OCI-M1 (cell line): ENCODE results near the gene ZNF525.
A peak's percentile ranks its signal among the peaks of the same experiment; 100 is the strongest.
"Not testable (repeated sequence)": the region's sequence is repeated elsewhere in the genome, so short reads cannot be mapped to it uniquely, and the experiment has no call there.

ENCODE experiments used
- DNase-seq: peaks from one replicate; lab custom pipeline; 2025; lab: John Stamatoyannopoulos, UW

Gene ZNF525

GRCh38 chr19:53395840-53396524 is 30.5 kb downstream of the ZNF525 start:
- peak; percentile 32 for DNase-seq

GRCh38 chr19:53396525-53396868 is 31.0 kb downstream of the ZNF525 start:
- DNase-seq: peak; percentile 71

- not testable (repeated sequence) for DNase-seq
Observed at GRCh38 chr19:53397918-53398317, 32.4 kb downstream of the ZNF525 start.

GRCh38 chr19:53409505-53410204 is 44.1 kb downstream of the ZNF525 start:
- no peak for DNase-seq

GRCh38 chr19:53420520-53421315 is 55.2 kb downstream of the ZNF525 start:
- DNase-seq: not testable (repeated sequence)

GRCh38 chr19:53422551-53422950 is 57.0 kb downstream of the ZNF525 start:
- no peak for DNase-seq

- DNase-seq: not testable (repeated sequence)
Observed at GRCh38 chr19:53423074-53423473, 57.6 kb downstream of the ZNF525 start.

GRCh38 chr19:53423680-53424079 is 58.2 kb downstream of the ZNF525 start:
- peak; percentile 8 for DNase-seq

- peak; percentile 86 for DNase-seq
Observed at GRCh38 chr19:53424968-53425597, 59.6 kb downstream of the ZNF525 start.

GRCh38 chr19:53431399-53432087 is 66.0 kb downstream of the ZNF525 start, which contains the start of gene ZNF761:
TSS of gene ZNF761 (plus strand) at chr19:53431984. CDS start at chr19:53447269, 15,285 bp downstream.
- peak; percentile 97 for DNase-seq

- DNase-seq: peak; percentile 56
Observed at GRCh38 chr19:53432088-53432661, 66.7 kb downstream of the ZNF525 start.
